Upper lobe of right lung (tissue), 1 donor: ENCODE measurements around the gene NEK8. TPM values are rescaled to one million over a fixed set of nuclear protein-coding genes. Genes with fewer than 3 reads are reported as not detected.
A peak's percentile ranks its signal among the peaks of the same experiment; 100 is the strongest.

Experiments used
- ATAC-seq: fragments of 200-7000 bp; cut with Tn5 transposase; one replicate; pipeline ENCODE4 v1.9.1; 2020; ENCODE audit warnings: mild to moderate bottlenecking, moderate library complexity
- DNase-seq: peaks from one replicate; pipeline ENCODE4 v3.0.0-alpha.2; 2020
- H3K27ac ChIP-seq: fragments of 200-600 bp; one replicate; pipeline ENCODE4 v1.8.0; 2022
- H3K27me3 ChIP-seq: fragments of 200-600 bp; one replicate; pipeline ENCODE4 v1.8.0; 2022; ENCODE audit warnings: mild to moderate bottlenecking
- H3K36me3 ChIP-seq: fragments of 200-600 bp; one replicate; pipeline ENCODE4 v1.8.0; 2022
- H3K4me1 ChIP-seq: fragments of 200-600 bp; one replicate; pipeline ENCODE4 v1.8.0; 2022
- H3K4me3 ChIP-seq: fragments of 200-600 bp; one replicate; pipeline ENCODE4 v1.8.0; 2022; ENCODE audit warnings: mild to moderate bottlenecking
- H3K9me3 ChIP-seq: fragments of 200-600 bp; one replicate; pipeline ENCODE4 v1.8.0; 2022
- intact Hi-C: fragments of 100-400 bp; cut with DNase I; formaldehyde crosslinking; loops from one replicate; pipeline ENCODE4 v1.11.0; 2022
- total RNA-seq: library from RNA; stranded (reverse); fragmentation: NEBNext Ultra II Directional; extraction: Animal tissue kit (Norgen Biotek cat#: 25700); gene quantifications from one replicate; pipeline ENCODE4 v1.2.1, GENCODE V29; 2021
- TF ChIP-seq, protein P1 (sequence below): fragments of 200-600 bp; IDR thresholded peaks from one replicate; pipeline ENCODE4 v1.8.0; 2022; ENCODE audit warnings: antibody characterized with exemption
- donor health status: DM: no; HTN: yes; CAD: no; lungs with severe emphysema.

NEK8 gene
- total RNA-seq, 1 donor from 2014 or later, result 8.4 TPM

DNA sequence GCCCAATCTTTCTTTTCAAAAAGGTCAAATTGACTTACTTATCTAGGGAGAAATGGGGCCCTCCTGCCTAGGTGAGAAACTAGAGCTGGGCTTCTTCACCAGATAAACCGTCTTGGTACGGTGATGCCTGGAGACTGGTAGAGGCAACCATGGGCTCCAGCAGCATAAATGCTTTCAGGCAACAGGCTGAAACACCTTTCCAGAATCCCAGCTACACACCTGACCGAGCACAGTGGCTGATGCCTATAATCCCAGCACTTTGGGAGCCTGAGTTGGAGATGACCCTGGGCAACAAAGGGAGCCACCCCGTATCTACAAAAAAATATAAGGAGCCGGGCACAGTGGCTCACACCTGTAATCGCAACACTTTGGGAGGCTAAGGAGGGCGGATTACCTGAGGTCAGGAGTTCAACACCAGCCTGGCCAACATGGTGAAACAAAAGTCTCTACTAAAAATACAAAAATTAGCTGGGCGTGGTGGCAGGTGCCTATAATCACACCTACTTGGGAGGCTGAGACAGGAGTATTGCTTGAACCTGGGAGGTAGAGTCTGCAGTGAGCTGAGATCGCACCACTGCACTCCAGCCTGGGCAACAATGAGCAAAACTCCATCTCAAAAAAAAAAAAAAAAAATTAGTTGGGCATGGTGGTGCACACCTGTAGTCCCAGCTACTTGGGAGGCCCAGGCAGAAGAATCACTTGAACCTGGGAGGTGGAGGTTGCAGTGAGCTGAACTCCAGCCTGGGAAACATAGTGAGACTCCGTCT, 23.2 kb downstream of the NEK8 start:
- no peak overlapping the region for H3K4me3 ChIP-seq
- no peak for DNase-seq
- intact Hi-C loops, result no loop called here
- H3K27me3 ChIP-seq, result no peaks in the 10 kb centered on the region
- no peak overlapping the region for H3K27ac ChIP-seq
- TF ChIP-seq, protein P1, sequence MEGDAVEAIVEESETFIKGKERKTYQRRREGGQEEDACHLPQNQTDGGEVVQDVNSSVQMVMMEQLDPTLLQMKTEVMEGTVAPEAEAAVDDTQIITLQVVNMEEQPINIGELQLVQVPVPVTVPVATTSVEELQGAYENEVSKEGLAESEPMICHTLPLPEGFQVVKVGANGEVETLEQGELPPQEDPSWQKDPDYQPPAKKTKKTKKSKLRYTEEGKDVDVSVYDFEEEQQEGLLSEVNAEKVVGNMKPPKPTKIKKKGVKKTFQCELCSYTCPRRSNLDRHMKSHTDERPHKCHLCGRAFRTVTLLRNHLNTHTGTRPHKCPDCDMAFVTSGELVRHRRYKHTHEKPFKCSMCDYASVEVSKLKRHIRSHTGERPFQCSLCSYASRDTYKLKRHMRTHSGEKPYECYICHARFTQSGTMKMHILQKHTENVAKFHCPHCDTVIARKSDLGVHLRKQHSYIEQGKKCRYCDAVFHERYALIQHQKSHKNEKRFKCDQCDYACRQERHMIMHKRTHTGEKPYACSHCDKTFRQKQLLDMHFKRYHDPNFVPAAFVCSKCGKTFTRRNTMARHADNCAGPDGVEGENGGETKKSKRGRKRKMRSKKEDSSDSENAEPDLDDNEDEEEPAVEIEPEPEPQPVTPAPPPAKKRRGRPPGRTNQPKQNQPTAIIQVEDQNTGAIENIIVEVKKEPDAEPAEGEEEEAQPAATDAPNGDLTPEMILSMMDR, result no peak
- no peak for ATAC-seq
- peaks cover 25% of the 10 kb centered on the region for H3K36me3 ChIP-seq
- H3K4me1 ChIP-seq, result peaks cover 38% of the 10 kb centered on the region
- H3K9me3 ChIP-seq, result no peaks in the 10 kb centered on the region

DNA sequence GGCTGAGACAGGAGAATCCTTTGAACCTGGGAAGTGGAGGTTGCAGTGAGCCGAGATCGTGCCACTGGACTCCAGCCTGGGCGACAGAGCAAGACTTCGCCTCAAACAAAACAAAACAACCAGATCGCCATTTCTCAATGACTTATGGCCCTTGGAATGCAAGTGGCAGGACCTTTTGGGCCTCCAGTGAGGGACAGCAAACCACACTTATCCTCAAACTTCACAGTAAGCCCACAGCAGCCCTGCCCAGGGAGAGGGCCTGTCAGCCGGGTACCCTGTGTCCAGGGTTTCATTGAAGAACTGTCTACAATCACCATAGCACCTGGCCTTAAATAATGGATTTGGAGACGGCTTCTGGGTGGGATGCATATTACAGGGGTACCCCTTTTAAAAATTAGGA, 26.9 kb downstream of the NEK8 start:
- no peak for ATAC-seq
- intact Hi-C loops, result no loop called here
- H3K36me3 ChIP-seq, result peaks cover 27% of the 10 kb centered on the region

DNA sequence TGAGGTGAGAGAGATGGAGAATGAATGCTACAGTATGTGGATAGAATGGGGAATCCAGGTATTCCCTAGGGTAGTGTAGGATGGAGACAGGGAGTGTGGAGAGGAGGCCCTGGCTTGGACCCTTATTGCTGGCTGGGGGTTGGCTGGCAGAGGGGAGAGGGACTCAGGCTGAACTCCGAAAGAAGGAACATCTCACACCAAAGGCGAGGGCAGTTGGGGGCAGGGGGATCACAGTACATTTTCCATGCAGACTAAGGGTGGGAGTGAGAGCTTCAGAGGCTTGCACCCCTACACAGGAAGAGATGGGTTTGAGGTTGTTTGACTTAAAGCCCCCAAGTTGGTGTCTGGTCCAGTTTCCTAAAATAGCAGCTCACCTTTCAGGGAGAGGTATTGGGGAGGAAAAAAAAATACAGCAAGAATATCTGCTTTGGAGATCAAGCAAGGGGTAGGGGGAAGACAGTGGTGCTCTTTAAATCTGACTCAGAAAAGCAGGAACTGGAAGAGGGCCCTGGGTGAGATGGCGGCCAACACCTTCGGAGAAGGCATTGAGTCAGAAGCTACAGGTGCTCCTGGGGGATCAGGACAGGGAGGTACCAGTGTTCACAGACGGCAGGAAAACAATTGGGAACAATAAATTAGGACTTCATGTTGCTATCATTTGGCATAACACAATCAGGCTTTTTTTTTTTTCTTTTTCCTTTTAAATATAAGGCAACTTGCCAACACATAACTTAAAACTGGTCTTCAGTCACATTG, 27.6 kb downstream of the NEK8 start:
- ATAC-seq (no peak), DNase-seq (peak; percentile 28)
- H3K27me3 ChIP-seq, result no peaks in the 10 kb centered on the region
- H3K4me3 ChIP-seq, result no peak overlapping the region
- H3K36me3 ChIP-seq, result peaks cover 27% of the 10 kb centered on the region
- TF ChIP-seq, protein P1, result no peak
- intact Hi-C loops, result no loop called here
- H3K4me1 ChIP-seq, result peaks cover 12% of the 10 kb centered on the region
- H3K27ac ChIP-seq, result no peak overlapping the region
- H3K9me3 ChIP-seq, result no peaks in the 10 kb centered on the region

More for the DNA sequence above, 26.9 kb downstream of the NEK8 start:
- peak; percentile 34 for DNase-seq
- H3K4me3 ChIP-seq, result no peak overlapping the region
- TF ChIP-seq, protein P1, result no peak
- peaks cover 5% of the 10 kb centered on the region for H3K4me1 ChIP-seq
- no peaks in the 10 kb centered on the region for H3K9me3 ChIP-seq
- H3K27me3 ChIP-seq, result no peaks in the 10 kb centered on the region
- H3K27ac ChIP-seq, result no peak overlapping the region

DNA sequence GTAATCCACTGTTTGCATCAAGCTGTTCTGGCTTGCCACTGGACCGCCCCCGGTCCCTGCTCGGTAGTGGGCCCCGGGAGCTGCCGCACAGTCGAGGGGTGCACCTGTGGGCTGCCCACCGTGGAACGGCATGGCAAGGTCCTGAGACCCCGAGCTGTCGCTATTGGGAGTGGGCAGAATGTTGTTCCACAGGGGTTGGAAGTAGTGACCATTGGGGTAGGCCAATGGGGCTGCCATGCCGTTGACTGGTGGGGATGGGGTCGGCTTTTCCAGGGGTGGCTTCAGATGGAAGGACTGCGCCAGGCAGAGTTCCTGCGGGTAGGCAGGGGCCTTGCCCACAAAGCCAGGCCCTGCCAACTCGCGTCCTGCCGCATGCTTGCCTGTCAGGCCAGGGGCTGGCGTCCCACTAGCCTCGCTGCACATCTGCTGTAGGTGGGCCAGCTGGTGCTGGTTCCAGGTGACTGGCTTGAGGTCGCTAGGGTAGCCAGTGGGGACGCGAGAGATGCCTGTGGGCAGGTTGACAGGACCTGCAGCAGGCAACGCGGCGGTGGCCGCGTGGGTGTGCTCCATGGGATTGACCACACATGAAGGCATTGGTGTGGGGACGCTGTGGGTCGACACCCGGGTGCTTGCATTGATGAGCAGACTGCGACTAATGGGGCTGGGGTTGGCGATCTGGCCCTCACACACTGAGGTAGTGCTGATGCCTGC, 30.0 kb downstream of the NEK8 start:
- peaks cover 27% of the 10 kb centered on the region for H3K36me3 ChIP-seq
- peaks cover 19% of the 10 kb centered on the region for H3K4me1 ChIP-seq
- intact Hi-C loops, result no loop called here
- H3K27ac ChIP-seq, result no peak overlapping the region
- no peak overlapping the region for H3K4me3 ChIP-seq
- ATAC-seq (no peak), DNase-seq (peak; percentile 64)
- no peaks in the 10 kb centered on the region for H3K27me3 ChIP-seq
- H3K9me3 ChIP-seq, result no peaks in the 10 kb centered on the region
- TF ChIP-seq, protein P1, result no peak

DNA sequence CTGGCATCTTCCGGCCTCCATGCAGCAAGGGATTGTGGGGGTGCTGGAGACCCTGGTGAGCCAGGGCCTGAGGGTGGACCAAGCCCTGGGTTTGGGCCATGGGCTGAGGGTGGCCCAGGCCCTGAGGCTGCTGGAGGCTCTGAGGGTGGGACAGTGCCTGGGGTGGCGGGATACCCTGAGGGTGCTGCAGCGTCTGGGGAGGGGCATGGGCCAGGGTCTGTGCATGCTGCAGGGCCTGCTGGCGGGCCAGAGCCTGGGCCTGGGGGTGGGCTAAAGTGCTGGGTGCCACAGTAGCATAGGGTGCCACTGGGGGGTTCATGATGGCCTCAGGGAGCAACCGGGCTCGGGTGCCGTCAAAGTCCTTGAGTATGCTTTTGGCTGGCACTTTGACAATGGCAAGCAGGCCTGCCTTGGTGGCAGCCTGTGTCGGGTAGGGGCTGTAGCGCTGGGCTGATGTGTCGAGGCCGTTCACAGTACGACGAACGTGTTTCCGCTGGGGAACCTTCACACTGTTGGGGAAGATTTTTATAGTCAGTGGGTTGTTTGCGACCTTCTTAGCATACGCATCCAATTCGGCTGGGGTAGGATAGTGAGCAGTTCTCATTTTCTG, 30.8 kb downstream of the NEK8 start:
- intact Hi-C loops, result no loop called here
- ATAC-seq (no peak), DNase-seq (no peak)
- Histone ChIP-seq H3K36me3 (peaks cover 27% of the 10 kb centered on the region), H3K9me3 (no peaks in the 10 kb centered on the region), H3K4me1 (peaks cover 21% of the 10 kb centered on the region), H3K27ac (no peak overlapping the region), H3K4me3 (no peak overlapping the region), H3K27me3 (no peaks in the 10 kb centered on the region)
- TF ChIP-seq, protein P1, result no peak
